CD14-positive monocyte (primary cell): Measurements from ENCODE around the gene THY1. TPM values are rescaled to one million over a fixed set of nuclear protein-coding genes. Genes with fewer than 3 reads are reported as not detected.

Experiments used
- DNase-seq, 3 donors: peaks; one replicate each; pipeline ENCODE4 v3.0.0-alpha.2; 2011 to 2022
- H2AFZ ChIP-seq: 2 replicates; pipeline ENCODE4 v1.6.0; 2012; ENCODE audit warnings: mild to moderate bottlenecking, low read depth, low read length, inconsistent platforms; ENCODE audit not compliant: insufficient read depth, poor library complexity, severe bottlenecking
- H3K27ac ChIP-seq, 2 donors: 1 replicate in 1 of 2; 2 replicates in 1 of 2; pipeline ENCODE4 v1.5.1; 2012 to 2013; ENCODE audit warnings: low read length in 2 of 2, control low read depth in 1 of 2, inconsistent platforms in 1 of 2, low read depth in 1 of 2, mild to moderate bottlenecking in 1 of 2
- H3K27me3 ChIP-seq, 2 donors: one replicate each; pipeline versions ENCODE4 v1.6.0 to v1.6.1; 2011 to 2013; ENCODE audit warnings: low read length in 2 of 2; ENCODE audit not compliant: control insufficient read depth in 2 of 2, insufficient read depth in 2 of 2
- H3K36me3 ChIP-seq, 2 donors: replicated peaks in 1 of 2; 1 replicate in 1 of 2; 2 replicates in 1 of 2; pipeline versions ENCODE4 v1.5.1 to v1.6.1; 2012 to 2013; ENCODE audit warnings: low read length in 2 of 2, control low read depth in 1 of 2, inconsistent platforms in 1 of 2, mild to moderate bottlenecking in 1 of 2; ENCODE audit not compliant: insufficient read depth in 2 of 2, control insufficient read depth in 1 of 2
- H3K4me1 ChIP-seq, 2 donors: 1 replicate in 1 of 2; 2 replicates in 1 of 2; pipeline versions ENCODE4 v1.5.1 to v1.6.1; 2012 to 2013; ENCODE audit warnings: low read length in 2 of 2, control low read depth in 1 of 2, inconsistent platforms in 1 of 2, mild to moderate bottlenecking in 1 of 2, moderate library complexity in 1 of 2; ENCODE audit not compliant: insufficient read depth in 2 of 2, control insufficient read depth in 1 of 2
- H3K4me2 ChIP-seq: replicated peaks from 2 replicates; pipeline ENCODE3; 2012; ENCODE audit warnings: low read length, moderate library complexity, mild to moderate bottlenecking; ENCODE audit not compliant: poor library complexity, severe bottlenecking; ENCODE audit errors: extremely low read depth
- H3K4me3 ChIP-seq, 3 experiments: fragments of 200-600 bp in 1 of 3; sonication (generic) in 1 of 3; replicated peaks in 1 of 3; 1 replicate in 2 of 3; 2 replicates in 1 of 3; pipeline ENCODE4 v1.5.1; 2011 to 2013; ENCODE audit warnings: low read length in 3 of 3, mild to moderate bottlenecking in 3 of 3, control low read depth in 2 of 3, low read depth in 2 of 3, inconsistent platforms in 1 of 3, moderate library complexity in 1 of 3
- H3K79me2 ChIP-seq: 2 replicates; pipeline ENCODE4 v1.6.0; 2012; ENCODE audit warnings: mild to moderate bottlenecking, control low read depth, inconsistent platforms, low read length, moderate library complexity; ENCODE audit not compliant: insufficient read depth
- H3K9ac ChIP-seq: 2 replicates; pipeline ENCODE4 v1.6.0; 2017; ENCODE audit warnings: low read length, mild to moderate bottlenecking; ENCODE audit not compliant: insufficient read depth, poor library complexity, severe bottlenecking
- H3K9me3 ChIP-seq, 2 donors: replicated peaks in 1 of 2; 1 replicate in 1 of 2; 2 replicates in 1 of 2; pipeline versions ENCODE4 v1.5.1 to v1.6.1; 2012 to 2013; ENCODE audit warnings: low read length in 2 of 2, control low read depth in 1 of 2; ENCODE audit not compliant: control insufficient read depth in 1 of 2, insufficient read depth in 1 of 2
- H4K20me1 ChIP-seq: 2 replicates; pipeline ENCODE4 v1.6.0; 2012; ENCODE audit warnings: mild to moderate bottlenecking, low read length, control low read depth, moderate library complexity; ENCODE audit not compliant: insufficient read depth
- H3K27ac Mint-ChIP-seq, 7 donors: one replicate each; pipeline ENCODE4 v1.8.0; 2020; ENCODE audit warnings: mild to moderate bottlenecking in 7 of 7, mixed read lengths in 7 of 7, moderate library complexity in 6 of 7, inconsistent platforms in 2 of 7
- H3K27me3 Mint-ChIP-seq, 3 donors: one replicate each; pipeline ENCODE4 v1.8.0; 2021 to 2022; ENCODE audit warnings: low read depth in 3 of 3, mild to moderate bottlenecking in 3 of 3, mixed read lengths in 3 of 3, moderate library complexity in 3 of 3, inconsistent platforms in 1 of 3
- H3K36me3 Mint-ChIP-seq, 2 donors: one replicate each; pipeline ENCODE4 v1.8.0; 2020; ENCODE audit warnings: mixed read lengths in 2 of 2, inconsistent platforms in 1 of 2, mild to moderate bottlenecking in 1 of 2
- H3K4me1 Mint-ChIP-seq: one replicate; pipeline ENCODE4 v1.8.0; 2020; ENCODE audit warnings: mild to moderate bottlenecking, mixed read lengths
- H3K4me3 Mint-ChIP-seq, 2 donors: one replicate each; pipeline ENCODE4 v1.8.0; 2020; ENCODE audit warnings: mild to moderate bottlenecking in 2 of 2, mixed read lengths in 2 of 2, moderate library complexity in 1 of 2
- H3K9me3 Mint-ChIP-seq, 7 donors: one replicate each; pipeline ENCODE4 v1.8.0; 2020 to 2022; ENCODE audit warnings: mixed read lengths in 7 of 7, mild to moderate bottlenecking in 6 of 7, moderate library complexity in 6 of 7, inconsistent platforms in 2 of 7
- WGBS: methylation state at CpG from one replicate; pipeline ENCODE4 v1.1.5; 2013; ENCODE audit warnings: missing lambda C conversion rate; ENCODE audit not compliant: insufficient coverage; 5-methylcytosine and 5-hydroxymethylcytosine counted together
- intact Hi-C, 2 donors: fragments of 100-400 bp; cut with micrococcal nuclease; formaldehyde crosslinking; loops; one replicate each; pipeline versions ENCODE4 v1.15.0 to v1.15.1; 2023
- polyA plus RNA-seq, 3 donors: library from polyadenylated mRNA; depleted of rRNA in 1 of 3; unstranded in 2 of 3; stranded (reverse) in 1 of 3; fragments of 300-500 nt in 2 of 3; fragments of >200 nt in 1 of 3; fragmentation: Illumina TruSeq in 2 of 3; gene quantifications; 1 replicate in 2 of 3; 2 replicates in 1 of 3; pipeline ENCODE4 v1.2.3, GENCODE V29; 2012 to 2021
- TF ChIP-seq, protein P1 (sequence below): fragments of 200-600 bp; IDR thresholded peaks from one replicate; pipeline ENCODE4 v1.8.0; 2022; ENCODE audit warnings: antibody characterized with exemption, mild to moderate bottlenecking

The THY1 gene
- polyA plus RNA-seq, 3 donors = not detected

DNA sequence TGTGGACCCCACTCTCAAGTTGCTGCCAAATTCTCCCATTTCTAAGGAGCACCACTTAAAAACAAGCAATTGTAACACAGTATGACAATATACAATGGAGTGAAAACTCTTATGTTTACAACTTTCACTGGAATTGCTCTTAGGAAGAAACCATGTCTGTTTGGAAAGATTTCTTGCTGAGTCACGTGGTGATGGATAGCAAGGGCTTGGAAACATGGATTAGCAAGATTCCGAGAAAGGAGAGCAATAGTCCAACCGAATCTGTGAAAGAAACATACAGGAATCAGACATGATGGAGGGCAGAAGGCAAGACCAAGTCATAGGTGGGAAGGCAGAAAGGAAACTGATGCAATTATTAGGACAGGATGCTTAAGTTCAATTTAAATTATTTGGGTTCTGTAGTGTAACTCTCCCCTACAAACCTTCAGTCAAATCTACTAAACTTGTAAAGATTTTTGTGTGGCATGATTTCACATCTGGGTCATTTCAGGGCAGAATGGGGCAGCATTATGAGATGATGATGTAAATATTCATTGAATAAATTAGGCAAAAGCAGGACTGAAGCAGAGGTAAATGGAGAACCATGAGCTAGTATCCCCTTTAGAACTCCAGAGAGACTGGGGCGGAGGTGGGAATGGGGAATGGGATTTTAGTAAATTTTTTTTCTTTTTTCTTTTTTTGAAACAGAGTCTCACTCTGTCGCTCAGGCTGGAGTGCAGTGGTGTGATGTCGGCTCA is 27.8 kb upstream of the THY1 start:
- Histone ChIP-seq H3K79me2 (no peaks in the 10 kb centered on the region), H3K36me3 (no peaks in the 10 kb centered on the region), H3K27me3 (no peaks in the 10 kb centered on the region), H2AFZ (no peak overlapping the region), H3K4me2 (no peak overlapping the region), H3K27ac (no peak overlapping the region), H3K9me3 (no peaks in the 10 kb centered on the region), H3K4me3 (no peak overlapping the region), H4K20me1 (no peaks in the 10 kb centered on the region), H3K9ac (no peak overlapping the region), H3K4me1 (no peaks in the 10 kb centered on the region)
- Mint-ChIP-seq H3K36me3 (no peaks in the 10 kb centered on the region), H3K9me3 (peaks cover 0 to 2% (median 0%) of the 10 kb centered on the region in 7 donors), H3K4me1 (no peaks in the 10 kb centered on the region), H3K27ac (no peak overlapping the region), H3K4me3 (no peak overlapping the region), H3K27me3 (peaks cover 2 to 6% (median 5%) of the 10 kb centered on the region in 3 donors)
- TF ChIP-seq, protein P1, sequence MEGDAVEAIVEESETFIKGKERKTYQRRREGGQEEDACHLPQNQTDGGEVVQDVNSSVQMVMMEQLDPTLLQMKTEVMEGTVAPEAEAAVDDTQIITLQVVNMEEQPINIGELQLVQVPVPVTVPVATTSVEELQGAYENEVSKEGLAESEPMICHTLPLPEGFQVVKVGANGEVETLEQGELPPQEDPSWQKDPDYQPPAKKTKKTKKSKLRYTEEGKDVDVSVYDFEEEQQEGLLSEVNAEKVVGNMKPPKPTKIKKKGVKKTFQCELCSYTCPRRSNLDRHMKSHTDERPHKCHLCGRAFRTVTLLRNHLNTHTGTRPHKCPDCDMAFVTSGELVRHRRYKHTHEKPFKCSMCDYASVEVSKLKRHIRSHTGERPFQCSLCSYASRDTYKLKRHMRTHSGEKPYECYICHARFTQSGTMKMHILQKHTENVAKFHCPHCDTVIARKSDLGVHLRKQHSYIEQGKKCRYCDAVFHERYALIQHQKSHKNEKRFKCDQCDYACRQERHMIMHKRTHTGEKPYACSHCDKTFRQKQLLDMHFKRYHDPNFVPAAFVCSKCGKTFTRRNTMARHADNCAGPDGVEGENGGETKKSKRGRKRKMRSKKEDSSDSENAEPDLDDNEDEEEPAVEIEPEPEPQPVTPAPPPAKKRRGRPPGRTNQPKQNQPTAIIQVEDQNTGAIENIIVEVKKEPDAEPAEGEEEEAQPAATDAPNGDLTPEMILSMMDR = no peak
- DNase-seq = no peak
- WGBS = 97% methylated on average over 3 of the region's 6 CpGs
- intact Hi-C loops = no loop called here

DNA sequence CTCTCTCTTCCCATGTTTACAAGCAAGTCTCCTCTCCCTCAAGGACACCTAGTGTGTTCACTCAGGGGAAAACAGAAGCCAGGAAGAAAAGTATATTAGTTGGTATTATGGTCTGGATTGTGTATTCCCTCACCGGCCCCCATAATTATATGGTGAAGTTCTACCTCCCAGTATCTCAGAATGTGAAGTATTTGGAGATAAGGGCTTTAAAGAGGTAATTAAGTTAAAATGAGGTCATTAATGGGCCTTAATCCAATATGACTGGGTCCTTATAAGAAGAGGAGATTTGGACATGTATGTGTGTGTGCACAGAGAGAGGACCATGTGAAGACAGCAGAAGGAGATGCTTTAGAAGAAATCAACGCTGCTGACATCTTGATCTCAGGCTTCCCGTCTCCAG is 26.5 kb upstream of the THY1 start:
- H3K27ac ChIP-seq = no peak overlapping the region
- H3K79me2 ChIP-seq = no peaks in the 10 kb centered on the region
- TF ChIP-seq, protein P1 = no peak
- Mint-ChIP-seq H3K36me3 (no peaks in the 10 kb centered on the region), H3K27me3 (peaks cover 2 to 6% (median 5%) of the 10 kb centered on the region in 3 donors), H3K27ac (no peak overlapping the region), H3K4me3 (no peak overlapping the region), H3K9me3 (peaks cover 0 to 2% (median 0%) of the 10 kb centered on the region in 7 donors), H3K4me1 (no peaks in the 10 kb centered on the region)
- H3K4me1 ChIP-seq = no peaks in the 10 kb centered on the region
- H3K36me3 ChIP-seq = no peaks in the 10 kb centered on the region
- DNase-seq = no peak
- H3K27me3 ChIP-seq = no peaks in the 10 kb centered on the region
- H2AFZ ChIP-seq = no peak overlapping the region
- H3K9me3 ChIP-seq = no peaks in the 10 kb centered on the region
- WGBS = 100% methylated on average over 2 of the region's 3 CpGs
- no peaks in the 10 kb centered on the region for H4K20me1 ChIP-seq
- H3K4me2 ChIP-seq = no peak overlapping the region
- intact Hi-C loops = no loop called here
- H3K4me3 ChIP-seq = no peak overlapping the region
- H3K9ac ChIP-seq = no peak overlapping the region
